ENCODE results near the gene TM6SF1.

DNA sequence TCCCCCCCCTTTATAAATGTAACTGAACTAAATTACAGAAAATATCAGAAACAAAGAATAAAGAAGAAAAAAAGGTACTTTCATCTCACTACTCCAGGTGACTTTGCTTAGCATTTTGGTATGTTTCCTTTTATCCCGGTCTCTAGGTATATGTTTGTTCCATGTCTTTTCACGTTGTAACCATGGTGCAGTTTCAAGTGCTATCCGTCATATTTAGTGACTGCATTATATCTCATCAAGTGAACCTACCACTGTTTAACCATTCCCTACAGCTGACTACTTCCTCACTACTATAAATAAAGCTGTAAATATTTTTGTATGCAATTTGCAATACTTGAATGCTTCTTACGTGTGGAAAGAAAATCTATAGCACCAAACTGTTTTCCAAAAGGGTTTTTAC lies 42.6 kb upstream of the TM6SF1 start:
- TF ChIP-seq, protein P1, sequence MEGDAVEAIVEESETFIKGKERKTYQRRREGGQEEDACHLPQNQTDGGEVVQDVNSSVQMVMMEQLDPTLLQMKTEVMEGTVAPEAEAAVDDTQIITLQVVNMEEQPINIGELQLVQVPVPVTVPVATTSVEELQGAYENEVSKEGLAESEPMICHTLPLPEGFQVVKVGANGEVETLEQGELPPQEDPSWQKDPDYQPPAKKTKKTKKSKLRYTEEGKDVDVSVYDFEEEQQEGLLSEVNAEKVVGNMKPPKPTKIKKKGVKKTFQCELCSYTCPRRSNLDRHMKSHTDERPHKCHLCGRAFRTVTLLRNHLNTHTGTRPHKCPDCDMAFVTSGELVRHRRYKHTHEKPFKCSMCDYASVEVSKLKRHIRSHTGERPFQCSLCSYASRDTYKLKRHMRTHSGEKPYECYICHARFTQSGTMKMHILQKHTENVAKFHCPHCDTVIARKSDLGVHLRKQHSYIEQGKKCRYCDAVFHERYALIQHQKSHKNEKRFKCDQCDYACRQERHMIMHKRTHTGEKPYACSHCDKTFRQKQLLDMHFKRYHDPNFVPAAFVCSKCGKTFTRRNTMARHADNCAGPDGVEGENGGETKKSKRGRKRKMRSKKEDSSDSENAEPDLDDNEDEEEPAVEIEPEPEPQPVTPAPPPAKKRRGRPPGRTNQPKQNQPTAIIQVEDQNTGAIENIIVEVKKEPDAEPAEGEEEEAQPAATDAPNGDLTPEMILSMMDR (conservative IDR thresholded peaks at IDR 0.05 in 1 of 2, IDR thresholded peaks at IDR 0.05 in 1 of 2; ENCODE audit: low read depth in 1 of 2, low read length in 2 of 2): no peak
- no peak for TF ChIP-seq EZH2 (IDR thresholded peaks at IDR 0.05; ENCODE audit: low read length, missing control alignments)

Data from fibroblast of lung (primary cell).